ENCODE data around the gene HLA-DQA2. TPM values are rescaled to one million over a fixed set of nuclear protein-coding genes. Genes with fewer than 3 reads are reported as not detected.
"Not testable (repeated sequence)": the region's sequence is repeated elsewhere in the genome, so short reads cannot be mapped to it uniquely, and the experiment has no call there.

Gene HLA-DQA2
- total and polyA plus RNA-seq, 7 donors, result 0.16 to 1.8 (median 0.99) TPM; not detected in 4

GRCh38 chr6:32703347-32703746, 37.8 kb upstream of the HLA-DQA2 start:
- Histone ChIP-seq H3K27ac (no peak overlapping the region), H3K4me1 (no peaks in the 10 kb centered on the region), H3K4me3 (no peak overlapping the region), H3K27me3 (ENCODE audit: insufficient read depth in 3 of 3, low read length in 2 of 3) (peaks cover 0 to 16% (median 2%) of the 10 kb centered on the region in 3 donors), H3K36me3 (ENCODE audit: insufficient read depth in 1 of 2, low read depth in 1 of 2) (no peaks in the 10 kb centered on the region), H3K9me3 (no peaks in the 10 kb centered on the region)
- DNase-seq (no peak), ATAC-seq (no peak)
- intact Hi-C loops (cut with DNase I), result loop anchor here (5.0 to 10.0 kb wide), 4 partner anchors 171 to 456 kb away; no protein-coding TSS in a partner anchor
- WGBS, 3 donors, result 41 to 60% (median 52%) methylated on average over 4 of the region's 4 CpGs
- no peak for TF ChIP-seq CTCF (IDR thresholded peaks at IDR 0.05)

- not testable (repeated sequence) for H3K4me3 ChIP-seq; H3K36me3 ChIP-seq (ENCODE audit: insufficient read depth in 1 of 2, low read depth in 1 of 2); DNase-seq; H3K9me3 ChIP-seq; ATAC-seq; H3K27ac ChIP-seq; H3K4me1 ChIP-seq
- peaks cover 0 to 12% (median 2%) of the 10 kb centered on the region in 3 donors for H3K27me3 ChIP-seq (ENCODE audit: insufficient read depth in 3 of 3, low read length in 2 of 3)
- 86 to 89% (median 88%) methylated on average over 3 of the region's 3 CpGs for WGBS, 3 donors
- intact Hi-C loops (cut with DNase I), result loop anchor here in 1 of 2 donors (10.0 kb wide), 1 partner anchor 170 kb away; no protein-coding TSS in a partner anchor
These were observed 36.0 kb upstream of the HLA-DQA2 start for GRCh38 chr6:32705164-32705563.

GRCh38 chr6:32709625-32710024, 31.6 kb upstream of the HLA-DQA2 start:
- H3K4me1 ChIP-seq, result no peaks in the 10 kb centered on the region
- H3K36me3 ChIP-seq (ENCODE audit: insufficient read depth in 1 of 2, low read depth in 1 of 2), result no peaks in the 10 kb centered on the region
- no peak overlapping the region for H3K27ac ChIP-seq
- intact Hi-C loops (cut with DNase I), result loop anchor here in 1 of 2 donors (10.0 kb wide), 1 partner anchor 165 kb away; no protein-coding TSS in a partner anchor
- no peaks in the 10 kb centered on the region for H3K9me3 ChIP-seq
- ATAC-seq (no peak), DNase-seq (no peak)
- TF ChIP-seq CTCF (IDR thresholded peaks at IDR 0.05), result no peak
- peaks cover 0 to 2% (median 0%) of the 10 kb centered on the region in 3 donors for H3K27me3 ChIP-seq (ENCODE audit: insufficient read depth in 3 of 3, low read length in 2 of 3)
- no peak overlapping the region for H3K4me3 ChIP-seq

- no peak overlapping the region for H3K4me3 ChIP-seq
- no peaks in the 10 kb centered on the region for H3K27me3 ChIP-seq (ENCODE audit: insufficient read depth in 3 of 3, low read length in 2 of 3)
- intact Hi-C loops (cut with DNase I), result no loop called here
- DNase-seq (no peak), ATAC-seq (no peak)
- no peak for TF ChIP-seq CTCF (IDR thresholded peaks at IDR 0.05)
- H3K4me1 ChIP-seq, result no peaks in the 10 kb centered on the region
- H3K36me3 ChIP-seq (ENCODE audit: insufficient read depth in 1 of 2, low read depth in 1 of 2), result no peaks in the 10 kb centered on the region
- H3K9me3 ChIP-seq, result no peaks in the 10 kb centered on the region
- no peak overlapping the region for H3K27ac ChIP-seq
These were observed 27.9 kb upstream of the HLA-DQA2 start for GRCh38 chr6:32713241-32713640.

- intact Hi-C loops (cut with DNase I), result no loop called here
- no peak for ATAC-seq
These were observed 24.8 kb upstream of the HLA-DQA2 start for GRCh38 chr6:32716396-32716795.

More at GRCh38 chr6:32716396-32716795, 24.8 kb upstream of the HLA-DQA2 start:
- no peak for DNase-seq
- no peak overlapping the region for H3K4me3 ChIP-seq
- no peaks in the 10 kb centered on the region for H3K27me3 ChIP-seq (ENCODE audit: insufficient read depth in 3 of 3, low read length in 2 of 3)
- H3K36me3 ChIP-seq (ENCODE audit: insufficient read depth in 1 of 2, low read depth in 1 of 2), result no peaks in the 10 kb centered on the region
- 85 to 96% (median 87%) methylated on average over 3 of the region's 3 CpGs for WGBS, 3 donors
- H3K4me1 ChIP-seq, result no peaks in the 10 kb centered on the region
- TF ChIP-seq CTCF (IDR thresholded peaks at IDR 0.05), result no peak
- no peaks in the 10 kb centered on the region for H3K9me3 ChIP-seq
- no peak overlapping the region for H3K27ac ChIP-seq

Data from psoas muscle (tissue), 8 donors.